ENCODE results near the gene USF2.

Gene USF2

GRCh38 chr19:35223084-35223790 is 45.5 kb upstream of the USF2 start:
- TF ChIP-seq CTCF (IDR thresholded peaks at IDR 0.05; ENCODE audit: low read depth, low read length) = no peak

GRCh38 chr19:35223862-35224505 is 44.8 kb upstream of the USF2 start:
- Histone ChIP-seq H3K36me3 (no peaks in the 10 kb centered on the region), H3K27me3 (ENCODE audit: insufficient read depth, low read depth, severe bottlenecking) (no peaks in the 10 kb centered on the region), H3K4me3 (ENCODE audit: low read depth, low read length) (no peak overlapping the region), H3K27ac (no peak overlapping the region), H3K9me3 (ENCODE audit: severe bottlenecking) (peaks cover 11% of the 10 kb centered on the region)
- no peak for TF ChIP-seq CTCF (IDR thresholded peaks at IDR 0.05; ENCODE audit: low read depth, low read length)
- no peak for DNase-seq

More at GRCh38 chr19:35223084-35223790, 45.5 kb upstream of the USF2 start:
- no peaks in the 10 kb centered on the region for H3K27me3 ChIP-seq (ENCODE audit: insufficient read depth, low read depth, severe bottlenecking)
- H3K36me3 ChIP-seq = no peaks in the 10 kb centered on the region
- H3K27ac ChIP-seq = no peak overlapping the region
- DNase-seq = no peak
- peaks cover 14% of the 10 kb centered on the region for H3K9me3 ChIP-seq (ENCODE audit: severe bottlenecking)
- no peak overlapping the region for H3K4me3 ChIP-seq (ENCODE audit: low read depth, low read length)

GRCh38 chr19:35224681-35225571 is 43.8 kb upstream of the USF2 start:
- no peaks in the 10 kb centered on the region for H3K27me3 ChIP-seq (ENCODE audit: insufficient read depth, low read depth, severe bottlenecking)
- no peak overlapping the region for H3K27ac ChIP-seq
- H3K9me3 ChIP-seq (ENCODE audit: severe bottlenecking) = peaks cover 7% of the 10 kb centered on the region
- no peak for DNase-seq
- TF ChIP-seq CTCF (IDR thresholded peaks at IDR 0.05; ENCODE audit: low read depth, low read length) = 0 out of 2 replicates have a peak, but pooled peaks have one; percentile 23
- H3K36me3 ChIP-seq = no peaks in the 10 kb centered on the region
- H3K4me3 ChIP-seq (ENCODE audit: low read depth, low read length) = no peak overlapping the region

GRCh38 chr19:35225951-35226350 is 42.8 kb upstream of the USF2 start:
- no peak overlapping the region for H3K27ac ChIP-seq
- H3K36me3 ChIP-seq = no peaks in the 10 kb centered on the region
- no peak for TF ChIP-seq CTCF (IDR thresholded peaks at IDR 0.05; ENCODE audit: low read depth, low read length)
- H3K27me3 ChIP-seq (ENCODE audit: insufficient read depth, low read depth, severe bottlenecking) = no peaks in the 10 kb centered on the region
- peaks cover 4% of the 10 kb centered on the region for H3K9me3 ChIP-seq (ENCODE audit: severe bottlenecking)
- no peak overlapping the region for H3K4me3 ChIP-seq (ENCODE audit: low read depth, low read length)
- no peak for DNase-seq

GRCh38 chr19:35226748-35227147 is 42.0 kb upstream of the USF2 start:
- no peak for DNase-seq
- peaks cover 4% of the 10 kb centered on the region for H3K9me3 ChIP-seq (ENCODE audit: severe bottlenecking)
- no peak for TF ChIP-seq CTCF (IDR thresholded peaks at IDR 0.05; ENCODE audit: low read depth, low read length)
- no peak overlapping the region for H3K4me3 ChIP-seq (ENCODE audit: low read depth, low read length)
- no peaks in the 10 kb centered on the region for H3K36me3 ChIP-seq
- no peak overlapping the region for H3K27ac ChIP-seq
- no peaks in the 10 kb centered on the region for H3K27me3 ChIP-seq (ENCODE audit: insufficient read depth, low read depth, severe bottlenecking)
